Liver (tissue), 10 donors: ENCODE measurements around the gene NRROS. TPM values are rescaled to one million over a fixed set of nuclear protein-coding genes. Genes with fewer than 3 reads are reported as not detected.

Experiments used
- DNase-seq: peaks from one replicate; pipeline ENCODE4 v3.0.0-alpha.2; 2017; ENCODE audit warnings: low spot score
- H3K27ac ChIP-seq, 2 donors: one replicate each; pipeline ENCODE4 v1.7.0; 2013; ENCODE audit warnings: inconsistent platforms in 2 of 2, low read length in 2 of 2, control low read depth in 1 of 2, low read depth in 1 of 2, mild to moderate bottlenecking in 1 of 2
- H3K27me3 ChIP-seq, 4 donors: one replicate each; pipeline versions ENCODE4 v1.6.1 to v1.7.0; 2013; ENCODE audit warnings: low read length in 3 of 4, inconsistent platforms in 1 of 4, mild to moderate bottlenecking in 1 of 4, moderate library complexity in 1 of 4; ENCODE audit not compliant: control insufficient read depth in 4 of 4, insufficient read depth in 4 of 4
- H3K36me3 ChIP-seq, 4 donors: one replicate each; pipeline versions ENCODE4 v1.6.1 to v1.7.0; 2013; ENCODE audit warnings: low read length in 3 of 4, mild to moderate bottlenecking in 3 of 4, low read depth in 1 of 4, moderate library complexity in 1 of 4; ENCODE audit not compliant: control insufficient read depth in 4 of 4, insufficient read depth in 3 of 4
- H3K4me1 ChIP-seq, 4 donors: one replicate each; pipeline versions ENCODE4 v1.6.1 to v1.7.0; 2013; ENCODE audit warnings: low read length in 3 of 4, mild to moderate bottlenecking in 3 of 4, moderate library complexity in 1 of 4; ENCODE audit not compliant: control insufficient read depth in 4 of 4, insufficient read depth in 4 of 4
- H3K4me3 ChIP-seq, 3 donors: one replicate each; pipeline versions ENCODE4 v1.6.1 to v1.7.0; 2013; ENCODE audit warnings: low read length in 3 of 3, control low read depth in 1 of 3, low read depth in 1 of 3, mild to moderate bottlenecking in 1 of 3
- H3K9ac ChIP-seq, 2 donors: one replicate each; pipeline ENCODE4 v1.7.0; 2013; ENCODE audit warnings: low read length in 2 of 2, mild to moderate bottlenecking in 2 of 2, moderate library complexity in 2 of 2, control low read depth in 1 of 2, low read depth in 1 of 2
- H3K9me3 ChIP-seq, 4 donors: one replicate each; pipeline versions ENCODE4 v1.6.1 to v1.7.0; 2013; ENCODE audit warnings: low read length in 3 of 4; ENCODE audit not compliant: control insufficient read depth in 4 of 4
- RAD21 ChIP-seq, 2 donors: IDR thresholded peaks; 2 replicates each; pipeline ENCODE4 v1.6.1; 2016; ENCODE audit warnings: antibody characterized with exemption in 2 of 2, mild to moderate bottlenecking in 2 of 2
- TAF1 ChIP-seq: conservative IDR thresholded peaks from 2 replicates; pipeline ENCODE4 v1.6.1; 2016; ENCODE audit warnings: antibody characterized with exemption, mild to moderate bottlenecking
- ZBTB33 ChIP-seq: IDR thresholded peaks from 2 replicates; pipeline ENCODE4 v1.6.1; 2016; ENCODE audit warnings: antibody characterized with exemption
- WGBS: extraction: QIAGEN DNeasy Blood & Tissue Kit; methylation state at CpG from one replicate; pipeline ENCODE4 v1.1.7; 2013; 5-methylcytosine and 5-hydroxymethylcytosine counted together
- polyA plus RNA-seq, 2 donors: library from polyadenylated mRNA; stranded (reverse) in 1 of 2; unstranded in 1 of 2; fragments of 200-250 nt in 1 of 2; fragments of >200 nt in 1 of 2; fragmentation: Nextera tagmentation in 1 of 2; extraction: Ambion mirVana in 1 of 2; gene quantifications; one replicate each; pipeline versions ENCODE4 v1.2.1 to v1.2.3, GENCODE V29; 2013 to 2015
- small RNA-seq: library from RNA; depleted of rRNA; stranded (forward); fragments of <200 nt; gene quantifications from one replicate; pipeline ENCODE3, GENCODE V24; 2014
- total RNA-seq, 2 donors: library from RNA; depleted of rRNA; stranded (reverse); fragments of >200 nt; gene quantifications; one replicate each; pipeline ENCODE4 v1.2.3, GENCODE V29; 2014
- donor health status: healthy.
- donor health status: healthy.
- donor health status: healthy.
- donor health status: healthy.
- donor health status: healthy.

The NRROS gene
- total and polyA plus RNA-seq, 4 donors = 0.82 to 9.2 (median 3.0) TPM

GRCh38 chr3:196708467-196708866 lies 69.0 kb downstream of the NRROS start:
- no peak overlapping the region for H3K4me3 ChIP-seq
- no peak overlapping the region for H3K9ac ChIP-seq
- H3K36me3 ChIP-seq = no peaks in the 10 kb centered on the region
- H3K9me3 ChIP-seq = no peaks in the 10 kb centered on the region
- TF ChIP-seq ZBTB33 = no peak
- TF ChIP-seq RAD21 (IDR thresholded peaks at IDR 0.05) = no peak
- TF ChIP-seq TAF1 = no peak
- no peak for DNase-seq
- no peaks in the 10 kb centered on the region for H3K27me3 ChIP-seq
- 75% methylated on average over 7 of the region's 7 CpGs for WGBS
- peaks cover 4 to 17% (median 11%) of the 10 kb centered on the region in 4 donors for H3K4me1 ChIP-seq
- no peak overlapping the region for H3K27ac ChIP-seq

Small RNAs within 50 kb of the gene (small RNA-seq; reads per million reads assigned to genes)
- gene RNU6-646P = not detected

Other genes starting within 250 kb of the NRROS start
- 10 to 100 TPM in 1 of 2 donors, 1 to 10 TPM in 1; 9.6 to 15.5 TPM for gene UBXN7, start 207.3 kb upstream of the NRROS start, total RNA-seq
- 1 to 10 TPM; 2.9 to 5.8 TPM for gene UBXN7, start 207.3 kb upstream of the NRROS start, polyA plus RNA-seq
- 10 to 100 TPM in 1 of 2 donors, 1 to 10 TPM in 1; 9.2 to 10.0 TPM for gene RNF168, start 135.9 kb upstream of the NRROS start, total RNA-seq
- gene RNF168, start 135.9 kb upstream of the NRROS start, polyA plus RNA-seq = 1 to 10 TPM; 3.4 to 5.5 TPM
- under 1 TPM in 1 of 2 donors, not detected in 1; 0.05 TPM for gene SMCO1, start 124.3 kb upstream of the NRROS start, total RNA-seq
- not detected for gene SMCO1, start 124.3 kb upstream of the NRROS start, polyA plus RNA-seq
- 1 to 10 TPM; 2.7 to 3.6 TPM for gene WDR53, start 71.1 kb upstream of the NRROS start, total RNA-seq
- gene WDR53, start 71.1 kb upstream of the NRROS start, polyA plus RNA-seq = 1 to 10 TPM; 3.4 to 4.5 TPM
- 1 to 10 TPM; 4.8 to 7.7 TPM for gene FBXO45, start 71.0 kb upstream of the NRROS start, total RNA-seq
- gene FBXO45, start 71.0 kb upstream of the NRROS start, polyA plus RNA-seq = 1 to 10 TPM; 1.6 to 2.4 TPM
- gene CEP19, start 72.6 kb downstream of the NRROS start, total RNA-seq = under 1 TPM; 0.59 to 0.79 TPM
- gene CEP19, start 72.6 kb downstream of the NRROS start, polyA plus RNA-seq = under 1 TPM; 0.44 to 0.75 TPM
- 10 to 100 TPM in 1 of 2 donors, 1 to 10 TPM in 1; 7.1 to 10.0 TPM for gene PIGX, start 72.7 kb downstream of the NRROS start, total RNA-seq
- gene PIGX, start 72.7 kb downstream of the NRROS start, polyA plus RNA-seq = 1 to 10 TPM; 5.1 to 6.0 TPM
- 10 to 100 TPM; 30.4 to 44.3 TPM for gene PAK2, start 100.2 kb downstream of the NRROS start, total RNA-seq
- 10 to 100 TPM; 16.0 to 19.4 TPM for gene PAK2, start 100.2 kb downstream of the NRROS start, polyA plus RNA-seq
- 10 to 100 TPM; 21.6 to 26.9 TPM for gene SENP5, start 228.2 kb downstream of the NRROS start, total RNA-seq
- 1 to 10 TPM; 3.9 to 7.0 TPM for gene SENP5, start 228.2 kb downstream of the NRROS start, polyA plus RNA-seq